Activated naive CD4-positive, alpha-beta T cell treated with anti-CD3 and anti-CD28 coated beads for 36 hours (primary cell): ENCODE data around the gene RNF212. TPM values are rescaled to one million over a fixed set of nuclear protein-coding genes. Genes with fewer than 3 reads are reported as not detected.
A peak's percentile ranks its signal among the peaks of the same experiment; 100 is the strongest.

Source experiments
- CTCF ChIA-PET: fragments of 350-600 bp; sonication (Branson Sonifier 250); formaldehyde crosslinking; loops from one replicate; lab custom pipeline; 2021; ENCODE audit warnings: antibody characterized with exemption; lab: Charles Lee
- DNase-seq: peaks from one replicate; pipeline ENCODE4 v3.0.0-alpha.2; 2020
- H3K27ac Mint-ChIP-seq: one replicate; pipeline ENCODE4 v1.8.0; 2021; ENCODE audit warnings: mild to moderate bottlenecking, mixed read lengths
- H3K27me3 Mint-ChIP-seq: one replicate; pipeline ENCODE4 v1.8.0; 2021; ENCODE audit warnings: low read depth, mixed read lengths
- H3K36me3 Mint-ChIP-seq: one replicate; pipeline ENCODE4 v1.8.0; 2021; ENCODE audit warnings: low read depth, mixed read lengths
- H3K4me1 Mint-ChIP-seq: one replicate; pipeline ENCODE4 v1.8.0; 2021; ENCODE audit warnings: low read depth, mixed read lengths
- H3K4me3 Mint-ChIP-seq: one replicate; pipeline ENCODE4 v1.8.0; 2021; ENCODE audit warnings: mild to moderate bottlenecking, moderate library complexity, mixed read lengths
- H3K9me3 Mint-ChIP-seq: one replicate; pipeline ENCODE4 v1.8.0; 2021; ENCODE audit warnings: mixed read lengths
- intact Hi-C: fragments of 100-400 bp; cut with micrococcal nuclease; formaldehyde crosslinking; loops from one replicate; pipeline ENCODE4 v1.15.1; 2023
- total RNA-seq, 2 experiments: library from RNA; stranded (reverse); gene quantifications; one replicate each; pipeline ENCODE4 v1.2.3, GENCODE V29; 2021

The RNF212 gene, protein sequence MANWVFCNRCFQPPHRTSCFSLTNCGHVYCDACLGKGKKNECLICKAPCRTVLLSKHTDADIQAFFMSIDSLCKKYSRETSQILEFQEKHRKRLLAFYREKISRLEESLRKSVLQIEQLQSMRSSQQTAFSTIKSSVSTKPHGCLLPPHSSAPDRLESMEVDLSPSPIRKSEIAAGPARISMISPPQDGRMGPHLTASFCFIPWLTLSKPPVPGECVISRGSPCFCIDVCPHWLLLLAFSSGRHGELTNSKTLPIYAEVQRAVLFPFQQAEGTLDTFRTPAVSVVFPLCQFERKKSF
- total RNA-seq, result 1 to 10 TPM in 1 of 2 experiments, under 1 TPM in 1; 0.98 to 2.2 TPM

DNA sequence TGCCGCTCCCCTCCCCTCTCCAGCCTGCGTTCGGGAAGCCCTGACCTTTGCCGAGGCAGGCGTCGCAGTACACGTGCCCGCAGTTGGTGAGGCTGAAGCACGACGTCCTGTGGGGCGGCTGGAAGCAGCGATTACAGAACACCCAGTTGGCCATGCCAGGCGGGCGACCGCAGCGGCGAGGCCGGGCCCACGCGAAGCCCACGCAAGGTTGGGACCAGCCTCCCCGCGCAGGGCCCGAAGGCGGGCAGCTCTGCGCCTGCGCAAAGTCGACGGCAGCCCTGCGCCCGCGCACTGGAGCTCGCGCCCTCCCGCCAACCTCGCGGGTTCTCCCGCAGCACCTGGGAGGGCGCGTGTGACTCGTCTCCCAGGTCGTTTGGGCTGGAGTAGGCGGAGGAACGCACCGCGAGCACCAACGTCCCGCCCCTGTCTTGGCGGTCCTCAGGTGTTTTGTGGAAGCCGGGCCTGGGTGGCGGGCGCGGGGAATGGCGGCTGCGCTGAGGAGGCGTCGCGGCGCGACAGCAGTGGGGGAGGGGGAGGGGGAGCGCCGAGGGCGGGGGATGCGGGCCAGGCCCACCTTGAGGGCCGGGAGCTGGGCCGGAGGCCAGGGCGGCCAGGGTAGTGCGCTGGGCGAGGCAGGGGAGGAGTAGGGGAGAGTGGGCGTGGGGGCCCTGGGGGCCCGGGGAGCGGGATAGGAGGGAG is at the start of gene RNF212:
Gene RNF212 (minus strand): TSS at position 254 of the 699 bp plus-strand sequence. CDS start 100 bp downstream, at position 154.
- peaks cover 23% of the 10 kb centered on the region for H3K27me3 Mint-ChIP-seq
- intact Hi-C loops, result no loop called here
- CTCF ChIA-PET, result no interaction called here

DNA sequence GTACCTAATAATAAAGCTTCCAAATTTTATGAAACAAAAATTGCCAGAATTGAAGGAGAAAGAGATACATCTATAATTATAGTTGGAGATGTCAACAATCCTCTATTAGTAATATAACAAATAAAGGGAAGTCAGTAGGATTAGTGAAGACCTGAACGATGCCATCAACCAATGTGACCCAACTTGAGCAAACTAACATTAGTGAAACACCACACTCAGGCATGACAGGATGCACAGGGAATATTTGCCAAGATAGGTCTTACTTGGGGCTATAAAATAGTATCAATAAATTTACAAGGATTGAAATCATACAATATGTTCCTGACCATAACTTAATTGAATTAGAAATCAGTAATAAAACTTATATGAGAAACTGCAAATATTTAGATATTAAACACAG is 47.0 kb upstream of the RNF212 start:
- CTCF ChIA-PET, result interaction anchor here (1.3 kb wide), 1 partner anchor 29 kb away, joined by 3 read pairs; no protein-coding TSS in a partner anchor
- no peak overlapping the region for H3K4me3 Mint-ChIP-seq
- H3K36me3 Mint-ChIP-seq, result no peaks in the 10 kb centered on the region
- H3K27me3 Mint-ChIP-seq, result no peaks in the 10 kb centered on the region
- no peak overlapping the region for H3K27ac Mint-ChIP-seq
- intact Hi-C loops, result no loop called here
- DNase-seq, result no peak
- peaks cover 5% of the 10 kb centered on the region for H3K9me3 Mint-ChIP-seq
- peaks cover 5% of the 10 kb centered on the region for H3K4me1 Mint-ChIP-seq

More for the DNA sequence above, at the start of gene RNF212:
- peak within 1 kb of the TSS; percentile 19 for H3K4me3 Mint-ChIP-seq
- no peaks in the 10 kb centered on the region for H3K9me3 Mint-ChIP-seq
- peak; percentile 18 for DNase-seq
- no peaks in the 10 kb centered on the region for H3K4me1 Mint-ChIP-seq
- no peak within 1 kb of the TSS for H3K27ac Mint-ChIP-seq
- no peaks in the 10 kb centered on the region for H3K36me3 Mint-ChIP-seq

DNA sequence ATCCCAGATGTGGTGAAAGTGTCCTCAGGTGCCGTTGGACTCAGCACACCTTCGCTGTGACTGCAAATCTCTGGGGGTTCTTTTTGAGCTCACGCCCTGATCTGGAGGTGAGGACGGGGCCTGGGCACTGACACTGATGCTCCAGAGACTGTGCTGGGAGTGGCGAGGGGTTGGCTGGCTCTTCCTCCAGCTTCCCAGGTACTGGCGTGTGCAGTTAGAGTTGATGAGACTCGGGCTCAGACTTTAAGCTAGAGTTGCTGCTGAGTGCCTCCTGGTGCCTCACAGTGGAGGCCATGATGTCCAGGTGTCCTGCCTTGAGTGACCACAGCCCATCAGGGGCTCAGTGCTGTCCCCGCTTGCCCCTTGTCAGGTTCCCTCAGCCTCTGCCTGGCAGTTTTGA is 42.7 kb upstream of the RNF212 start:
- H3K9me3 Mint-ChIP-seq, result peaks cover 5% of the 10 kb centered on the region
- H3K4me3 Mint-ChIP-seq, result no peak overlapping the region
- no peak overlapping the region for H3K27ac Mint-ChIP-seq
- CTCF ChIA-PET, result interaction anchor here (3.8 kb wide), 1 partner anchor 26 kb away, joined by 22 read pairs; no protein-coding TSS in a partner anchor
- H3K36me3 Mint-ChIP-seq, result no peaks in the 10 kb centered on the region
- H3K27me3 Mint-ChIP-seq, result peaks cover 11% of the 10 kb centered on the region
- no peaks in the 10 kb centered on the region for H3K4me1 Mint-ChIP-seq
- intact Hi-C loops, result no loop called here
- no peak for DNase-seq

DNA sequence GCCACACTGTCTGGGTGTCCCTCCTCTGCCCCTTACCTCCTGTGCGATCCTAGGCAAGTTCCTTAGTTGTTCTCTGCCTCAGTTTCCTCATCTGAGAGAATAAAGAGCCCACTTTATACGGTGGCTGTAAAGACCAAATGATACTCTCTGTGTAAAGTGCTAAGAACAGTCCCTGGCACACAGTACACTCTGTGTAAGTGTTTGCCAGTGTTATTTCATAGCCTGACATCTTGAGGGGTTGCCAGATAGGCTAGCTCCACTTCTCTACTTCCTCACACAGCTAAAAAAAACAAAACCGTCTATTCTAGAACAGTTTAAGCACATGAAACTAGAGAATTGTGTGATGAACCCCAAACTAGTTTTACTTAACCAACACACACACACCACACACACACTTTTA is 42.0 kb upstream of the RNF212 start:
- Mint-ChIP-seq H3K4me1 (no peaks in the 10 kb centered on the region), H3K9me3 (peaks cover 5% of the 10 kb centered on the region), H3K36me3 (no peaks in the 10 kb centered on the region), H3K4me3 (no peak overlapping the region), H3K27ac (no peak overlapping the region), H3K27me3 (peaks cover 11% of the 10 kb centered on the region)
- CTCF ChIA-PET, result no interaction called here
- intact Hi-C loops, result no loop called here
- no peak for DNase-seq

DNA sequence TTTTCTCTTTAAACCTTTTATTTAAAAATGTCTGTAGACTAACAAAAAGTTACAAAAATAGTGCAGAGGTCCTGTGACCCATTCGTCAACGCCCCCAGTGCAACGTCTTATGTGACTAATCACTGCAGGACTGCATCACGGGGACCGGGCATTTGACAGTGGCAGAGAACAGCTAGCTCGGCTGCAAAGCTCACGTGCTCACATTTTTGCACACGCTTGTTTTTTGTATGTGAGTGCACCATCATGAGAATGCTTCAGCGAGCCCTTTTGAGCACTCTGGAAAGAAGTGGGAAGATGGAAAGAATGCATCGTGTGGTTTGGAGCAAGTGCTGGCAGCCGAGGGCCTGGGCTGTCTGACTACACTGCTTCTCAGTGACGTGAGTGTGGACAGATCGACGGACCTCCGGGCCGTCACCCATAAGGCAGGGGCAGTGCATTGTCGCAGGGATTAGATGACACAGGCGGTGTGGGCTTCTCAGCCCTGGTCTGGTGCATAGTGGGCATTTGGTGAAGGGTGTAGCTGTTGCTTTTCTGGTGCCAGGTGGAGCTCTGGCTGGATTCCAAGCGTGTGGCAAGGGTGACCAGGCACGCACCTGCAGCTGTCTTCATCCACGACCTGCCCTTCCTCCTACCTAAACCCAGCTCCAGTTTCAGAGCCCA is 41.3 kb upstream of the RNF212 start:
- Mint-ChIP-seq H3K27ac (no peak overlapping the region), H3K4me3 (no peak overlapping the region), H3K4me1 (no peaks in the 10 kb centered on the region)

DNA sequence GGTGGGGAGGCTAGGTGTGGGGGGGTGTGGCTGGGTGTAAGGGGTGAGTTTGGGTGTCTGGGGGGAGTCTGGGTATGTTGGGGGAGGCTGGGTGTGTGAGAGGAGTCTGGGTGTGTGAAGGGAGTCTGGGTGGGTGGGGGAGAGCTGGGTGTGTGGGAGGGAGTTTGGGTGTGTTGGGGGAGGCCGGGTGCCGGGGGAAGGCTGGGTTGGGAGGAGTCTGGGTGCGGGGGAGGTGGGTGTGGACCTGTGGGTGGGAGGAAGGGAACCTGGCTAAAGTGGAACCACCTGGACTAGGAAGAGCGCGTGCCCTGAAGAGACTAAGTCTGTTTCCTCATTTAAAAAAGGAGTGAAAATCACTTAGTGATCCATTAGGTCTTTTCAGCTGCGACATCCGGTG is 40.8 kb upstream of the RNF212 start:
- no peaks in the 10 kb centered on the region for H3K36me3 Mint-ChIP-seq
- no peak overlapping the region for H3K27ac Mint-ChIP-seq
- CTCF ChIA-PET, result interaction anchor here (1.3 kb wide), 1 partner anchor 23 kb away, joined by 4 read pairs; no protein-coding TSS in a partner anchor
- no peak overlapping the region for H3K4me3 Mint-ChIP-seq
- H3K27me3 Mint-ChIP-seq, result peaks cover 11% of the 10 kb centered on the region
- H3K9me3 Mint-ChIP-seq, result peaks cover 5% of the 10 kb centered on the region
- H3K4me1 Mint-ChIP-seq, result no peaks in the 10 kb centered on the region
- DNase-seq, result no peak
- intact Hi-C loops, result no loop called here

More for the DNA sequence above, 41.3 kb upstream of the RNF212 start:
- CTCF ChIA-PET, result interaction anchor here (1.3 kb wide), 1 partner anchor 23 kb away, joined by 4 read pairs; no protein-coding TSS in a partner anchor
- H3K36me3 Mint-ChIP-seq, result no peaks in the 10 kb centered on the region
- no peak for DNase-seq
- peaks cover 5% of the 10 kb centered on the region for H3K9me3 Mint-ChIP-seq
- intact Hi-C loops, result no loop called here
- H3K27me3 Mint-ChIP-seq, result peaks cover 11% of the 10 kb centered on the region

DNA sequence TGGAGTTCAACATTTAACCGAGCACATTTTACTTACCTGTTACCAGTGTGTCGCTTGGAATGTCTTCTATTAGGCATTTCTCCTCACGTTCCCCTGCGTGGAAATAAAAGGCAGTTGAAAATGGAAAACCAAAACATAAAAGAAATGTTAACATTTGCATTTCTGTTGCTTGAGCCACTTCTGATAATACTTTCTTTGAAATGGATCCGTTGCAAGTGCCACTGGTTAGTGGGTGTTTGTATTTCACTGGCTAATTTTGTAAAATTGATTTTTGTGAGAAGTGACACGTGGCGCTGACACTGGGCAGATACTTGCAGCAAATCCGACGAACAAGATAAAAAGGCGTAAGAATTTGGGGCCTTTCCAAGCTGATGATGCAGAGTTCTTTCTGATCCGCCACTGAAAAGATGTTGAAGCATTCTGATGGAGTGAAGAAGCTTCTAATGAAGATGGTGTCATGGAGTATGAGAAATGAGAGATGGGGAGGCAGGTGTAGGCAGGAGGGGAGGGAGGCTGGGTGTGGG is 40.3 kb upstream of the RNF212 start:
- Mint-ChIP-seq H3K4me1 (no peaks in the 10 kb centered on the region), H3K36me3 (no peaks in the 10 kb centered on the region), H3K4me3 (no peak overlapping the region), H3K9me3 (peaks cover 5% of the 10 kb centered on the region), H3K27me3 (peaks cover 11% of the 10 kb centered on the region), H3K27ac (no peak overlapping the region)
- intact Hi-C loops, result no loop called here
- DNase-seq, result no peak
- CTCF ChIA-PET, result interaction anchor here (0.6 to 1.3 kb wide), 2 partner anchors 22 to 47 kb away, joined by 4 read pairs; no protein-coding TSS in a partner anchor

DNA sequence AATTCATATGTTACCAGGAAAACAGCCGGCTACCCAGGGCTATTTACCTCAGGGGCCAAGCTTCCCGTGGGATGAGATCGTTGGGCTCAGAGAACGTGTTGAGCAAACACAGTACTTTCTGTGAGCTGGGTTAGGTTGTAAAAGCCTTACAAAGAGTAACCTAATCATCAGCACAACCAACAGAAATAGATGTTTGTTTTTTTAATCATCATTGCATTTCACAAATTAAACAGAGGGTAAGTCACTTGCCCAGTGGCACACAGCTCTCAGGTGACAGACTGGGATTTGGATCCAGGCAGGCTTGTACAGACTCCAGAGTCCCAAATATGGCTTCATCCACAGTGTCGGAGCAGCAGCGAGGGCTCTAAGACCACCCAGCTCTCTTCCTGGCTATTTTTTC is 38.9 kb upstream of the RNF212 start:
- Mint-ChIP-seq H3K27ac (no peak overlapping the region), H3K4me3 (no peak overlapping the region), H3K36me3 (no peaks in the 10 kb centered on the region), H3K4me1 (no peaks in the 10 kb centered on the region), H3K9me3 (no peaks in the 10 kb centered on the region), H3K27me3 (peaks cover 11% of the 10 kb centered on the region)
- intact Hi-C loops, result no loop called here
- DNase-seq, result no peak
- CTCF ChIA-PET, result interaction anchor here (0.6 kb wide), 1 partner anchor 397 kb away, joined by 3 read pairs; no protein-coding TSS in a partner anchor

DNA sequence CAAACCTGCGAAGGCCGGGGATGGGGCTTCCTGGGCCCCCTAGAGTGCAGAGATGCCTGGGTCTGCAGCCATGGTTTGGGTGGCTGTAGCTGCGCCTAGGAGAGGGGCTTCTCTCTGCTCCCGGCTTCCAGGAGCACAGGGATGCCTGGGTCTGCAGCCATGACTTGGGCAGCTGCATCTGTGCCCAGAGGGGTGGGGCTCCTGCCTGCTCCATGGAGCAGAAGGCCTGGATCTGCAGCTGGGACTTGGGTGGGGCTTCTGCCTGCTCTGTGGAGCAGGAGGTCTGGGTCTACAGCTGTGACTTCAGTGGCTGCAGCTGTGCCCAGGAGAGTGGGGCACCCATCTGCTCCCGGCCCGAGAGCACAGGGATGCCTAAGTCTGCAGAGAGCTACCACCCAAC is 38.2 kb upstream of the RNF212 start:
- Mint-ChIP-seq H3K4me3 (no peak overlapping the region), H3K9me3 (no peaks in the 10 kb centered on the region), H3K27ac (no peak overlapping the region), H3K4me1 (no peaks in the 10 kb centered on the region), H3K36me3 (no peaks in the 10 kb centered on the region), H3K27me3 (peaks cover 11% of the 10 kb centered on the region)
- no peak for DNase-seq
- CTCF ChIA-PET, result no interaction called here
- intact Hi-C loops, result no loop called here

DNA sequence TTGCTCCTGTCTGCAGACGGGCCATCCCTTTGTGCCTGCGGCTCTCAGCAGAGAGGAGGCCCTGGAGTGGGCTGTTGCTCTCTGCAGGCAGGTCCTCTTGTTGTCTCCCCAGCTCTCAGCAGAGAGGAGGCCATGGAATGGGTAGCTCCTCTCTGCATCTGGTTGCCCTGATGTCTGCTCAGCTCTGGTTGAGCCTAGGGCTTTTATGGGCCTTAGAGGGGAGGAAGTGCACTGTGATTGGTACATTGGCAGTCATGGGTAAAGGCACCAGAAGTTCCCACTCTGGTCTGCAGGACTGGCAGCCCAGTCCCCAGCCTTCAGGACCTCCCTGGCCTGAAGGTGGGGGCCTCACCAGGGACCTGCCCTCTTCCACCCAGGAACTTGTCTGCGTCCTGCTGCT is 37.5 kb upstream of the RNF212 start:
- intact Hi-C loops, result no loop called here
- H3K27ac Mint-ChIP-seq, result no peak overlapping the region
- DNase-seq, result no peak
- no peak overlapping the region for H3K4me3 Mint-ChIP-seq
- CTCF ChIA-PET, result no interaction called here
- H3K27me3 Mint-ChIP-seq, result peaks cover 11% of the 10 kb centered on the region
- H3K36me3 Mint-ChIP-seq, result no peaks in the 10 kb centered on the region
- no peaks in the 10 kb centered on the region for H3K4me1 Mint-ChIP-seq
- no peaks in the 10 kb centered on the region for H3K9me3 Mint-ChIP-seq

DNA sequence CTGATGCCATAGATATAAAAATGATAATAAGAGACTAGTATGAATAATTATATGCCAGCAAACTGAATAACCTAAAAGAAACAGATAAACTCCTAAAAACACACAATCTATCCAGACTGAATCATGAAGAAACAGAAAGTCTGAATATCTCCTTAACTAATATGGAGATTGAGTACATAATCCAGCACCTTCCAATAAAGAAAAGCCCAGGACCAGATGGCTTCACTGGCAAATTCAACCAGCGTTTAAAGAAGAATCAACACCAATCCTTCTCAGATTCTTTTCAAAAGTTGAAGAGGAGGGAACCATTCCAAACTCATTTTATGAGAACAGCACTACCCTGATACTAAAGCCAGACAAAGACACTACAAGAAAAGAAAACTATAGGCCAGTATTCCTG is 26.5 kb upstream of the RNF212 start:
- no peak overlapping the region for H3K4me3 Mint-ChIP-seq
- no peak overlapping the region for H3K27ac Mint-ChIP-seq
- H3K36me3 Mint-ChIP-seq, result no peaks in the 10 kb centered on the region
- no peaks in the 10 kb centered on the region for H3K9me3 Mint-ChIP-seq
- peaks cover 5% of the 10 kb centered on the region for H3K27me3 Mint-ChIP-seq
- intact Hi-C loops, result no loop called here
- H3K4me1 Mint-ChIP-seq, result peaks cover 11% of the 10 kb centered on the region
- DNase-seq, result no peak
- CTCF ChIA-PET, result interaction anchor here (1.6 kb wide), 1 partner anchor 9 kb away, joined by 6 read pairs; no protein-coding TSS in a partner anchor

DNA sequence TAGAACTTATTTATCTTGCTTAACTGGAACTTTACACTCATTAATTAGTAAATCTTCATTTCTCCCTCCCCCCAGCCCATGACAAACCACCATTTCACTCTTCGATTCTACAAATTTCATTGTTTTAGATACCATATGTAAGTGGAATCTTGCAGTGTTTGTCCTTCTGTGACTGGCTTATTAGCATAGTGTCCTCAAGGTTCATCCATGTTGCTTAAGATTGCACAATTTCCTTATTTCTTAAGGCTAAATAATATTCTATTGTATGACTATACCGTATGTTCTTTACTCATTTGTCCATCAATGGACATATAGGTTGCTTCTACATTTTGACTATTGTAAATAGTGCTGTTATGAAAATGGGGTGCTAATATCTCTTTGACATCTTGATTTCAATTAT is 24.5 kb upstream of the RNF212 start:
- intact Hi-C loops, result no loop called here
- Mint-ChIP-seq H3K27me3 (peaks cover 5% of the 10 kb centered on the region), H3K36me3 (no peaks in the 10 kb centered on the region), H3K4me1 (peaks cover 11% of the 10 kb centered on the region), H3K9me3 (no peaks in the 10 kb centered on the region), H3K4me3 (peak overlapping the region; percentile 32), H3K27ac (no peak overlapping the region)
- no peak for DNase-seq
- CTCF ChIA-PET, result interaction anchor here (0.5 to 3.8 kb wide), 7 partner anchors 7 to 468 kb away, joined by 3 to 27 read pairs (median 4); no protein-coding TSS in a partner anchor
